HG02759 (cell line): ENCODE data around the gene LRIG1.

ENCODE experiments used
- ATAC-seq: cut with Tn5 transposase; IDR thresholded peaks from one replicate; pipeline ENCODE4 v1.9.1; 2021; ENCODE audit warnings: mild to moderate bottlenecking, moderate library complexity; ENCODE audit not compliant: unreplicated experiment

Gene LRIG1

DNA sequence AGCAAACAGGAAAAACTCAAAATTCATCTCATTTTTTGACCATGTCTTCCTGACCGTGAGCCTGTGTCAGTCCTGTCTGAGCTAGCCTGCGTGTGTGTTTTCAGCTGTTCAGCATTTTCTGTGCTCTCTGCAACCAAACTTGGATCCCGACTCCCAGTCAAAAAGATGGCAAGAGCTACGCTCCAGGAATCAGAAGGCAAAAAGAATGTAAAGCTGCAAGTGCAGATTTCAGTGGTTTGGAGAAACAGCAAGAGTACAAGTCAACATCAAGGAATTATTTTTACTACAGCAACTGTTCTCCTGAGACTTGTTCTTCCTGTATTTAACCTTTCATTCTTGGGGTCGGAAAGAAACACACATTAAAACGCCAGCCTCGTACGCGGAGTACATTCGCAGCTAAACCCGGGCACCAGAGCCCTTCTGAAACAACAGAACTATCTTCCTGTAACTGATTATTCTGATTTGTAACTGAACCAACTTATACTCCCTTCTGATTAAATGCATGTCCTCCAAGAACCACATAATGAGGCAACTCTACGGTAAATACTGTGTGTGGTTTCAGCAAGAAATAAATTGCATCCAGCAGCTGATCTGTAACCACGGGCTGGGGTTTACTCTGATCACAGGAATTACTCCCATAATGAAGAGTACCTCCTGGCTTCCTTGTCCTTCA, 107.4 kb downstream of the LRIG1 start:
- peak; percentile 23 for ATAC-seq

DNA sequence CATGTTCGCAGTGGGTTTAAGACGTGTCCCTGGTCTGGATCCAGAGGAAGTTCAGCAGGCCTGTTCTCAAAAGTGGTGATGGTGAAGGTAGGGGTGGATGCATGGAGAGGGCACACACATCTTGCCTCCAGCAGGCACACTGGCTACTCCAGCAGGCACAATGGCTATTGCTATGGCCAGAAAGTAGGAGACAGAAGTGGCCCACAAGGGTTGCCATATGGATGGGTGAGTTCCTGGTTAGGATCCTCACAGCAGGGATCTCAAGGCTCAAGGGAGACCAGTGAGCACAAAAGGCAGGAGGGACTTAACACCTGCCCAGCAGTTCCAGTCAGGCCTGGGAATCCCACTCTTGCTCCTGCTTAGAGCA, 107.9 kb downstream of the LRIG1 start:
- no peak for ATAC-seq

DNA sequence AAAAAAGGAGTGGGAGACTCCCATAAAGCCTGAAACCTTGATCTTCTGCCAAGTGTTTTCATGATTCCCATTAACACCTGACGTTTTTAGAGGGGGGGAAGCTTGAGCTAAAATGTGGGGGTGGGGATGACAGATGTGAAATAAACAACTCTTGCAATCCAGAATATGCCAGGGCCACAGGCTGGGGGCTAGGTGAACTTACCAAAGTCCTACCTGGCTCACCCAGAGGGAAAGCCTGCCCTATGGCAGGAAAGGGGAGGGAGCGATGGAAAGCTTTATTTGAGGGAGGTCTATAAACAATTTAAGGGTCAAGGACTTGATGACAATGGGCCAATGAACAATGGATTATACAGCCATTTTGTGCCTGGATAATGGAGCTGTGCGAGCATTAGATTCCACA, 108.3 kb downstream of the LRIG1 start:
- no peak for ATAC-seq

DNA sequence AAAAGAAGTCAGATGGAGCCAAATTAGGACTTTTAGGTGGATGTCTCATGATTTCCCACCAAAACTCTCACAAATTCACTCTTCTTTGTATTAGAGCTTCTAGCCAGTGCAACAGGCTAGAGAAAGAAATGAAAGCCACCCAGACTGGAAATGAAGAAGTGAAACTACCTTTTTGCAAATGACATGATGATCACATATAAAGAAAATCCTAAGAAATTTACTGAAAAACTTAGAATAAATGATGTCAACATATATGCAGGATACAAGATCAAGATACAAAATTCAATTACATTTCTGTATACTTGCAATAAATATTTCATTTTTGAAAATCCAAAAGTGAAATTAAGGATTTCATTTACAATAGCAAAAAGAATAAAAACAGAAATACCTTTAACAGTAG, 110.8 kb downstream of the LRIG1 start:
- ATAC-seq, result no peak

DNA sequence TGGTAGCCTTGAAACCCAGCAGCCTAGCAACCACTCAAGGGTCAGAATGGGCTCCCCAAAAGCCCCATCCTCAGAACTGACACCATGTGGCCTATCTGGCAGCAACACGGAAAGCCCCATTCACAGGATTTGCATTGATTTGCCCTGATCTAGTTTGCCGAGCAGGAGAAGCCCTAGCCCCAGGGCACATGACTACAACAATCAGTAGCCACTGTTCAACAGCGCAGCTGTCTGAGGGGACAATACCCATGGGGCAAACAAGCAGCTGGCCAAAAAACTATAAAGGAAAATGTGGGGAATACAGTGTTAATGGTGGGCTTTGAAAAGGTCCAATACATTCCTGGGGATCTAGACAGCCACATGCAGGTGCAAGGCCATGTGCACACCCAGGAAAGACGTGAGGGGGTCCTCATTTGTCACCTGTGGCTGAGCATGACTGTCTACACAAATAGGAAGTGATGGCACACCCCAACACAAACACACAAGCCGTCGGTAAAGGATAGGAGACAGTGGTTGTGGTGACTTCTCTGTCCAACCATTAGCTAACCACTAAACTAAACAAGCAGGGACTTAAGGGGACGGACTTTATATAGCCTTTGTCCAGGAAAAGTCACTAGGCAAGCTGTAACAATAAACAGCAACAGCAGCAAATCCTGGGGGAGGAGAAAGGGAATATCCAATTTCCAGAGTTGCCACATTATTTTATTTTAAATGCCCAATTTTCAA, 113.7 kb downstream of the LRIG1 start:
- peak; percentile 57 for ATAC-seq

DNA sequence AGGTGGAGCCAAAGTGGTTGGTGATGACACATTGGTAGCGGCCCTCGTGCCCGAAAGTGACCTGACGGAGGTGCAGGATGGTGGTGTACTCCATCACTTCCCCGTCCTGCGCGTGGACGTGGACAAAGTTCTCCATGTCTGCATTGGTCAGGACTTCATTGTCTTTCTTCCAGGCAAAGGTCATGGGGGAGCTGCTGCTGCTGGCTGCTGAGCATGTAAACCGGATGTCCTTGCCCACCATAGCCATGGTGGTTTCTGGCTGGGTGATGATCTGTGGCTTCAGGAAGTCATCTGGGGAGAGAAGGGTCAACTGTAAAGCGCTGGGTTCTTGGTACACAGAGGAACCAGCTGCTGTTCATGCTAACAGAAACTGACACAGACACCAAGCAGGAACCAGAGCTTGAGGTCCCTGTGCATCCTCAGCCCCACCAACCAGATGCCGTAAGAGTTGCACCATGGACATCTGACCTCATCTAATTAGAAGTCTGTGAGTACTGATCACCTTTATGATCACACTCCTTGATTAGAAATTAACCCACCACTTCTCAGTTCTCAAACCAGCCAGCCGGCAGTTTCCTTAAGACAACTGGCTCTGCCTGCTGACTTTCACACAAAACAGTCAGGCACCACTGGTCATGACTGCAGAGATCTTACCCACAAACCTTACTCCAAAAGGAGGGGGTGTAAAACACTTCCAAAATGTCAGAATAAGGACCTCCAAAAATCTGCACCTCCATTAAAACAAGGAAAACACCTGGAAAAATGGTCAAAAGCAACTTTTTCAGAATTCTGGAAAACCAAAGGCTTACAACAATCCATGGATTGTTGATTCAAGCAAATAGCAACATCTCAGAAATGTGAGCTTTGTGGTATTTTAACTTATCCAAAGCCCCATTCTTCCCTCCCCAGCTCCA, 114.6 kb downstream of the LRIG1 start:
- peak; percentile 83 for ATAC-seq

DNA sequence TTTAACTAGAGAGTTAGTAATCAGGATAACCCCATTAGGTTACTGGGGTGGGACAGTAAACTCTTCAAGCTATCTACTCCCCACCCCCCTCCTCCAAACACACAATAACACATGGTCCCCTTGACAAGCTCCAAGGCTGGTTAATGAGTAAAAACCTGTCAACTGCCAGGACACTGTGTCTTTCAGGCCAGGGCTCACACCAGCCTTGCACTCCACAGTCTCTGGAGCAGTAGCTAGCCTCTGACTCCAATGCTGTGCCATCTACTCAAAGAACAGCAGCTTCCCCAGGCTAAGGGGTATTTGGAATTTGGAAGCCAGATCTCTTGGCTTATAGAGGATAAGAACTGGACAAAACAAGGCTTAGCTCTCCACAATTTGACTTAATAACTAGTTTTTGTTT, 115.8 kb downstream of the LRIG1 start:
- no peak for ATAC-seq

DNA sequence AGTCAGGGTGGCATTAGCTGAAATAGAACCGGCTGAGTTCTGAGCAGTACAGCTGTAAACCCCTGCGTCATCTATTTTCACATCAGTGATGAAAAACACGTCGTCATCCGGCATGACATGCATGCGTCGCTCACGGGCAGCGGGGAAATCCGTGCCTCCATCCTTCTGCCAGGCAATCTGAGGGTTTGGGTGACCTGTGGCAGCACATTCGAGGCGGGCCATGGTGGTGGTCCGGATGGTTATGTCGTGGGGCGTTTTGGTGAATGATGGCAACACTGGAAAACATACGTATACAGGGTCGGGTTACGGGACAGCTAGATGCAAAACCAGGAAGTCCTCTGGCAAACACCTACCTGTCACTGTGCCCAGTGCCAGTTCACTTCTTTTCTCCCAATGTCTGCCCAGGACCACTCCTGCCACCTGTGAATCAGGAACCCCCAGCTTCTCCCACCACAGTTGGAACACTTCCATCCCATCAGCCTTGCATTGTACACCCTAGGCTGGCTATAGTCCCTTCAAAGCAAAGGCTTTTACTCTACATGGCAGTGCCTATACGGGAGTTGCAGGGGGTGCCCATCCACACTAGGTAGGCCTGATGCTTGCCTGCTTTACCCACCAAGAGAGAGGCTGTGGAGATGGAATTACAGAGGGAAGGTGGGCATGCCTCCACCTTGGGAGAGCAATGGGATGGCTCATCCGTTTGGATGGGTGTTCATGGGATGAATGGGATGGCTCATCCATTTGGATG, 116.7 kb downstream of the LRIG1 start:
- ATAC-seq, result no peak

DNA sequence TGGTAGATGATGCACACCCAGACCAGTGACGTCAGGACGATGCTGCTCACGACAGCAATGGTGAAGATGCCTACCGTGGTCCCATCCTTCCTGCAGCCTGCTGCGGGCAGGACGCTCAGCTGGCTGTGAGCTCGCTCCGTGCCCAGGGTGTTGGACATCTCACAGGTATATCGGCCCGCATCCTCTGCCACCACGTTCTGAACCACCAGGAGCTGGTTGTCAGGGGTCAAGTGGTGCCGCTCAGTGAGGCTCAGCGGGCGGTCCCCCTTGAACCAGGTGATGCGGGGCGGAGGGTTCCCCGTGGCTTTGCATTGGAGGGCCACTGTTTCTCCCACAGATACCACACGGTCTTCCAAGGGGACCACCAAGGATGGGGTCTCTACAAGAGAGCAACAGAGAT, 117.8 kb downstream of the LRIG1 start:
- ATAC-seq, result no peak

DNA sequence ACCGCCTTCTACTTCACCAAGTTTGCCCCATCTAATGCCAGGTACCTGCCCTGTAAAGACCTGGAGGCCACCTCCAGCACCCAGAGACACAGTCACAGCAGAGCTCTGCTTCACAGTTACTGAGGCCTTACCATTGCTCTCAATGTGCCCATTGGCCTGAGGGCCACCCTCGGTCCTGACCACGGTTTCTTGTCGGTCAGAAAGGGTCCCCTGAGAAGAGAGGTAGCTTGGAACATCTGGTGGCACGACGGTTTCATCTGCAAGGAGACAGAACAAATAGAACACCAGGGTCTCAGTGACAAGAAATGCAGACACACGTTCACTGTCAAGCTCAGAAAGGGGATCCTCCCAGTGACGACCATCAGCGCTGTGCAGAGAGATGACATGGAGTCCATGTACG, 118.7 kb downstream of the LRIG1 start:
- no peak for ATAC-seq

DNA sequence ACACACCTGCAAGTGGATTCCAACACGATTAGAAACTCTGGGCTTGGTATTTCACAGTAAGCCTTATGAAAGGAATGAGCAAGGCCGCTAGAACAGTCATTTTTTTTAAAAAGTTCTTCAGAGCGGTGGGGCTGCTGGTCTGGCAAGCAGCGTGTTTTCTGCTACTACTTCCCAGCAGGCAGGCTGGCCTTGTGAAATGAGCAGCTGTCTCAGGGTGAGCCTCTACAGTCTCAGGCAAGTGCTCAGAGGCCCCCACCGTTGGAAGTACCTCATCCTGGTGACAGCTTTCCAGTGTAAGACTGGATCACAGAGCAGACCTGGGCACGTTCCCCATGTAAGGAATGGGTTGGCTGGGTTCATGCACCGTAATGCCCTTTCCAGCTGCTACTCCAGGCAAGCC, 119.2 kb downstream of the LRIG1 start:
- ATAC-seq, result no peak

DNA sequence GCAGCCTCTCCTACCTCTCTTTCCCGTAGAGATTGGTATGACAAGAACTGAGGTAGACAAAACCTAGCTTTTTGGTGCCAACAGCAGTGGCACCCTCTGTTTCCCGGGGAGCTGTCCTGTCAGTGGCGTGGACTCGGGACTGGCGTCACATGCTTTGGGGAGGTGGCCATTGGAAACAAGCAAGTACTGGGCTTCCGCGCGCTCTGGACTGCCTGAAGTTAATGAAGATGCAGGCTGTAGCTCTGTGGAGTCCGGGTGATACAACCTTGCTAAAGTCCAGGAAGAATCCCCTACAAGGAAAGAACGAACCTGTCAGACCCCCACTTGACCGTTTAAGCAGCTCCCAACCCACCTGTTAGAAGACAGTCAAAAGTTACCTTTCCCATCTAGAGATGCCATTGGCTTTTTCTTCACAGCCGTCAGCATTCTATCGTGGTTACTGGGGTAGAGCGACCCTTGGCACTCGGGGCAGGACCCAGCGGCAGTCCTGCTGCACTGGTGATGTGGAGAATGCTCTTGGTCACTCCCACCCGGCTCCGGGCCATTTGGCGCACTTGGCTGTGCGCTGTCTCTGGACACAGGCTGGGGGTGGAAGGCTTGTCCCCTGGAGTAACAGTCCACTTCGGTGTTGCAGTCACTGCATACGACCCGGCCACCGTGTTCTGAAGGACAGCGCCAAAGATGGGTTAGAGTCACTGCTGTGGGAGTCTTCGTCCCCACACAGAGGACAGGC, 120.5 kb downstream of the LRIG1 start:
- no peak for ATAC-seq

DNA sequence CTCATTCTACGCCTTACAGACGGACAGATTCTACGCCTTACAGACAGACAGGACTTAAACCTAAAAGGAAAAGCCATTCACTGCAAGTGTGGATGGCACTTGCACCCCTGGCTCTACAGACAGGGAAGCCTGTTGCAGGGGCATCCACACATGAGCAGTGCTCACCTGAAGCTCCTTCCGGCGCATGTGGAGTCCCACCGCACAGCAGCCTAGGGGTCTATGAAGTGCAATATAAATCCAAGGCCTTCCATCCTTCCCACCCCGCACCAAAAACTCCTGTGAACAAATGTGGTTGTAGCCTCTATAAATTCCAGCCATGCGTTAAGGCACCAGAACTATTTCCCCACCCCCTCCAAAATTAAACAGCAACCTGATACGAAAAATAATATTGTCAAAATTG, 121.3 kb downstream of the LRIG1 start:
- ATAC-seq, result no peak

DNA sequence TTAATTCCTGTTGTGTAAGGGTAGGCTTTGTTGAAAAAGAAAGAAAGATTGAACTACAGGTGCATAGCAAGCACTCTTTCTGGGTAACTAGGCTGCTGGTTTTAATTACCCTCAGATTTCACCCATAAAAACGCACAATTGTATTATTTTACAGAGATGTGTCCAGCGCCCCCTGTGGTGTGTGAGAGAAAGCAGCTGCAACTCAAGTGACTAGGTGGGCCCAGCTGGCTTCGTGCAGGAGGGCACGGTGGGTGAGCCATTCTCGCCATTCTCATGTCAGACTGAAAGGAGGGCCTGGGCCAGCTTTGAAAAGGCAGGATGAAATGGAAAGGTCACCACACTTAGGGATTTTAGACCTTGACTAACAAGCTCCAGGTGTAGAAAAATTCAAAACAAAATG, 122.6 kb downstream of the LRIG1 start:
- no peak for ATAC-seq

DNA sequence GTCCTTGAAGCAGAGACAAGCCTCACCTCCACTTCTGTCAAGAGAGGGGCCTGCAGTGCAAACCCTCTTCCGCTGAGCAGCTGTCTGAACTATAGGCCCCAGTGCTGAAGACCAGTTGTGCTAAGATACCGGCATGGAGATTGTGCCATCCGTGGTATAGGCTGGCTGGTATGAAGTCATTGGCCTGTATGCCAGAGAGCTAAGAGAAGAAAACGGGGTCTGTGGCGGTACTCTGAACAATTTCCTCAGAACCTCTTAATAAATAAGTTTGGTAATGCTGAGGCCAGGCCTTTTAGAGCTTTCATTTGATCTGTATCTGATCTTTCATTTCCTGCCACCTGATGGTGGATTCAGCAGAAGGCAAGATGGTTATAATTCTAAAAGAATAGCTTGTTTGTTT, 123.0 kb downstream of the LRIG1 start:
- ATAC-seq, result no peak

DNA sequence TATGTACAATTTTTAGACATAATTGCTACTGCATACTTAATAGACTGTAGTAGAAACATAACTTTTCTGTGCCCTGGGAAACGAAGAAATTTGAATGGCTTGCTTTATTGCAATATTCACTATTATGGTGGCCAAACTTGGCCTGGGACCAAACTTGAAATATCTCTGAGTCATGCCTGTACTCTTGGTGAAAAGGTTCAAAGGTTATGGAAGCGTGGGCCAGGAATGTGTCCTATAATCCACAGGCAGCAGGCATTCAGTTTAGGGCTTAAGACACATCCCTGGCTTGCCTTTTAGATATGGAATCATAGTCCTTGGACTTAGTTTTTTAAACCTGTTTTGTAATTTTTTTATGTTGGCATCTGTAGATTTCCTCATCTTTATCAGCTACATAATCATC, 124.3 kb downstream of the LRIG1 start:
- ATAC-seq, result no peak

DNA sequence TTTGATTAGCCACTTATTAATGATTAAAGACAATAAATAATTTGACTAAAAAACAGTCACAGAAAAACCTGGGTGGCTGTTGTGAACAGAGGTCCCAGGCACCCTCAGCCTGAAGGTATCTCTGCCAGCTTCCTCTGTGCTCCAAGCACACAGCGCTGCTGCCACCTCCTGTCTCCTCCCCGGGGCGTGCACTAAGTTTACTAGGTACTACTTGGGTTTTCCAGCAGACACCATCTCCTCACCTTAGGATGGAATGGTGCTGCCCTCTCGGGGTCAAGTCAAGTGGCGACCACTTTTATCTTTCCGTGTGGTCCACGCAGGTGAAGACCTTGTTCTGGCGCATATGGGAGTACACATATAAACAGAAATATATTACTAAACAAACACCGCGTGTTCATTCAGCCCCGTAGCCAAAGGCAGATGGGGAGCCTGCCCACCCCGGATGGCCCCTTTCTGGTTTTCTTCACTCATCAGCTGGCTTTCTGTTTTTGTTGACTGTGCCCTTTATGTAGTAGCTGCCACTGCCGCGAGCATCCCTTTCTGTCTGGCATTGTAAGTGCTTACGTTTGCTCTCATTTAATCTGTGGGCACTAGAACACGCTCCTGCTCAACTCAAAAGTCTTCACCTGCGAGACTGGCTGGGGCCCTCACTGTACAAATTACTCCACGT, 128.0 kb downstream of the LRIG1 start:
- no peak for ATAC-seq

DNA sequence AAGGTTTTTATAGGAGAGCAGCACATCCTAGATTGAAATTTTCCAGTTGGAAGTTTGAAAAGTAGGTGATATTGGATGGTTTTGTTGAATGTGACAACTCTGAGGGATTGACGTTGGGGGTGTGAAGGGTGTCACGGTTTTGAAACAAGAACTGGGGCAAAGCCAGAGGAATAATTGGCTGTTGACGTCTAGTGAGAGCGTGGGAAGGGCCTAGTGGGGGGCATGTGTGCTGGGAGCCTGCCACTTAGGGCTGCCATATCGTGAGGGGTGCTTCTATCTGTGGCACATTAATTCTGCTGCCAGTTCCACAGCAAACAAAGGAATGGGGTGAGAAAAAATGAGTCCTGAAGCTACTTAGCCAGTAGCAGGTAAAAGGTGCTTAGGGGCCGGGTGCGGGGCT, 129.4 kb downstream of the LRIG1 start:
- ATAC-seq, result no peak

DNA sequence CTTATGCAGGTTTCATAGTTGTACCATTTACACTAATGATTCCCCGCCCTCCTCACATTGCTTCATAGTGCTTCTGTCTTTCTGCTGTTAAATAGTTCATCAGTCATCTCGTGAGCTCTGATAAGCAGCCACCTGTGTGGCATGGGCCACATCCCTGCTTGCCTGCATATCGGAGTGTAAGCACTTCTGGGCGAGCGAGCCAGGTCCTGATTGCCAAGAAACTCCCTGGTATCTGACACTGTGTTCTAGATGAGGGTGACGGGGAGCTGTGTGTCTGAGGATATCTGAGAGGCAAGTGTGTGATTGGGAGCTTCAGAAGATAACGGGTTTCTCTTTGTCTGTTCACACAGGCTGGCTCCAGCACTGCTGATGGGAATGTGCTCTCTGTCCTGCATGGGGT, 130.6 kb downstream of the LRIG1 start:
- ATAC-seq, result no peak

DNA sequence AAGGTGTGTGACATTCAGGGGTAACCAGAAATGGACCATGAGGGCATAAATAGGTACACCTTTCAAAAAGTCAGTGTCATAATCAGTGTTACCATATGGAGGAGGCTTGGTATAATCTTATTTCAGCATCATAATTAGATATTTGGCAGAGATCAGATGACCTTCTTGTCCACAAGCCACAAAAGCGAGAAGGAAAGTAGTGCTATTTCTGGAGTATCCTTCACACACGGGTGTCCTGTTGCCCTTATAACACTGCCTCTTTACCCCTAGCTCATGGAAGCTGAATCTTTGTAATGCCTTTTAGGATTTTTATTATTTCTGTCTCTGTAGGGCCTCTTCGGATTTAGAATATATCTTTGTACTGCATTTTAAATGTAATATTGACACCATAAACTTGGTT, 132.8 kb downstream of the LRIG1 start:
- ATAC-seq, result no peak
